Measurements from ENCODE around the gene STARD13. TPM values are rescaled to one million over a fixed set of nuclear protein-coding genes. Genes with fewer than 3 reads are reported as not detected.

STARD13 gene
- total RNA-seq, 1 donor from 2014 or later = 41.6 TPM

DNA sequence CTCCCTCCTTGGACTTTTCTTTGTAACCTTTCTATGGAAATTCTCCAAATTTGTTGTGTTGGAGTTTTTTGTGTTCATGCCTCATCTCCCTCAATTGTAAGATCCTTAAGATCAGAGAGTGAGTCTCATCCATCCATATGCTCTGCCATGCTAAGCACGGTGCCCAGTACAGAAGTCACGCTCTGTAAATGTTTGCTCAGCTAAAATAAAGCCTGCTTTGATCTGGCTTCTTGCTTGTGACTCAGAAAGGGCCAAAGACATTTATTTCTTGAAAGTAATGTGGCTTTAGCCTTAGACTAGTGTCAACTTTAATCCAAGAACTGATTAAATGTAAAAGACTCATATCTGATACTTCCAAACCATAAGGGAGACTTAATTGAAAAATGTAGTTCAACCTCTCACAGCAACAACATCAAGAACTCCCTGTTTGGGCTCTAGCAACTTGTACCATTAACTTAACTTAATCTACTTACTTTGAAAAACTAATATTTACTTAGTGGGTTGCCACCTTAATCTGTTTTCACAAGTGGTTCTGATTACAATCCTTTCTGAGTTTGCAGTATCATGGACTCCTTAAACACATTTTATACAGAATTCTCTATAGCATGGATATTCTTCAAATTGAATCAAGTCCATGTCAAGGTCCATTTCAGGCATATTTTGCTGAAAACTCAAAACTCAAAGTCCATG, 169.1 kb downstream of the STARD13 start:
- peak; percentile 25 for DNase-seq

DNA sequence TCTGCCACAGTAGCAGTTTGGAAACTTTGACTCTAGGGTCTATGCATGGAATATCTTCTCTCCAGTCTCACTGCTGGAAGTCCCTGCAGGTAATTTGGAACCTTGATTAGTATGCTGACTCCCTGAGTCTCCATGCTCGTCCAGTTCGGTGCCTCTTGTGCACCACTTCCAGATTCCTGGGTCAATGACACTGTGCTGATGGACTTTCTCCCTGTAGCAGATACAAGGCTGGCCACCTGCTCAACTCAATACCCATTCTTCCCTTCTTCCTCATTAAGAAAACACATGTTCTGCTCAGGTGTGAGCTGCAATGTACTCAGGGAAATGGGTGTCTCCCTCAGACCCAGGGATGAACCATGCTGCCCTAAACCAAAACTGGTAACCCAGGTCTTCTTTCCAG, 170.3 kb downstream of the STARD13 start:
- no peak for DNase-seq

DNA sequence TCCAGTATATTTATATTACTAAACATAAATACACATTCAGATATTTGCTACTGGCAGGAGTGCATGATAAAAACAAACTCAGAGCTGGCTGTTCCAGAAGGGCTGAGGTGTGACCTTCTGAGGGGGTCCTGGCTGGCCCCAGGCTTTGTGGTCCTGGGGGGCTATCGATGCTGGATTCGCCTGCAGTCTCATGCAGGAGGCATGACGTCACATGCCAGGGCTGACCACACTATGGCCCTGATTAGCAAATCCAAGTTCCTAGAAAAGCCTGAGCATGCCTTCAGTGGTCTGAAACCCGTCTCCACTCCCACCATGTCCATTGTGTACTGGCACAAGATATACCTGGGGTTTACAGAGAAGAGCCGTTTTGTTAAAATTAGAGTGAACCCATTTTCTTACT, 171.4 kb downstream of the STARD13 start:
- no peak for DNase-seq

DNA sequence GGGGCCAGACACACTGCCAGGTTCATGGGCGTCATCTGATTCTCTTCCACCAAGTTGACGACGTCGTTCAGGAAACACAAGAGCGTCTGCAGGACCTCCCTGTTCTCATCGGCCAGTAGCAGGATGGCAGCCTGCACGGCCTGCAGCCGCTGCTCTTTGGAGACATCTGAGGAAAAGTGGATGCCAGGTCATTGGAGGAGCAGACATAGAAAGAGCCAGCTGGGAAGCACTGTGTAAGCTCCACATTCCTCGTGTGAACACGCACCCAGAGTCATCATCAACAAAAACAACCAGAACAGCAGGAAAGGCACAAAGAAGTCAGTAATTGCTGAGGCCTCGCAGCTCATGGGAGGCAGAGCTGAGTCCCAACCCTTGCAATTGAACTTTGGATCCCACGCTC, 172.8 kb downstream of the STARD13 start:
- DNase-seq = no peak

DNA sequence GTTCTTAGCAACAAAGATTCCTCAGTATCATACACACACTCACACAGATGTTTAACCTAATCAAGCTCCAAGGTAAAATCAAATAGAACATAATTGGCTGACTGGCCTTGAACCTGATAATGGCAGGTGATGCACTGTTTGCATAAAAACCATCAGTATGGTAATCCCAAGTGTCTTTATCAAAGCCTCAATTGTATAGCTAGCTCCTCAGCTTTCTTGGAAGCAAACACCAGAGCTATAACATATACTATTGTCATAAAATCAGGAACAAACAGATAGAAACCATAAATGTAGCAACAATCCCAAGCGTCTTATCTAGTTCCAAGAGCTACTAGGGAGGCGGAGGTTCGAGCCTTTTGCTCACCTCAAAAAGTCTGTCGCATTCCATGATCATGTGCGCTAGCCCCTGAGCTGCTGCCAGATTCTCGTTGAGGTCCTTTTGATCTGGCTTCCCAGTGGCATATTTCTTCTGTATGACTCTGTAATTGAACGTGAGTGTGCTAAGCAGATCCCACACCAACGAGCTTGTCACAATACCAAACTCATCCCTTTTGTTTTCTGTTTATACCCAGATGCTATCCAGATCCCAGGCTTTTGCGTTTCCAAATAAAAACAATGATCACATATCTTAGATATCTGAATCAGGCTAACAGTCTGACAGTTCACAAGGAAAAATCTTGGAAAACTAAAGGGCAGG, 174.0 kb downstream of the STARD13 start:
- peak; percentile 74 for DNase-seq

DNA sequence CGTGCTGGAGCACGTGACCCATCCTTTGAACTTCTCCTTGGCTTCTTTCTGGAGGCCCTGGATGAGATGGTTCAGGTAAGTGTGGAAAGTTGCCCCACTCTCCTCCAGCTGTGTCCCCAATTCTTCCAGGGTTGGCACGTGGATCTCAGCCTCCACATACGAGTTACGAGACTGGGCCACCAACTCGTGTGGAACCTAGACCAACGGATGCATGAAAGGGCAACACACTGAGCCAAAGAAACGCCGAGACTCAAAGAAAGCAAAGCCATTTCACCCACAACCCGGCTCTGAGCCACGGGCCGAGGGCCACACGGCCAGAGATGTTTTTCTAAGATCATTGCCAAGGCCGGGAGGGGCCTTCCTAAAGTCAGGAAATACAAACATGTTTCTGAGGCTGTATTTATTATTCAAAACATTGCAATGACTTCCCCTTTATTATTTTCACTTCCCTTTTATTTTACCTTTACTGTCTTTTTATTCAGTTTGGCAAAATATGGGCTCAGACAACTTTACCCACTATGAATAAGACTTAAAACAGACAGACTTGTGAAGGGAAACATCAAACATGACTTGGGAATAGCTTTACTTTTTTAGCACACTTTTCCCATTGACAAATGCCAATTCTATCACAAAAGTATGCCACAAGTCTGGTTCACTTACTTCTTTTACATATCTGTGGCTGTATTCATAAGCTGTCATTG, 174.7 kb downstream of the STARD13 start:
- DNase-seq = no peak

DNA sequence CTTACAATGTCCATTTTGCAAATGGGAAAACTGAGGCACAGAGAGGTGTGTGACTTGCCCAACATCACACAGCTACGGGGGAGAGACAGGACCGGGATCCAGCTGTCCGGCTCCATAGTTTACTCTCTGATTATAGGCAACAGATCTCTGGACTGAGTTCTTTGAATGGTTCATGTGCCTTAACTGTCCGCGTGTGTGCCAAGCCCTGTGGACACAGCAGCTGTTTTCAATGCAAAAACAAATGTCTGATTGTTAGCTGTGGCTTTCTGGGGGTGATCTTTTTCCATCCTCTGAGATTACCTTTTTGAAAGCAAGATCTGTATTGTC, 175.2 kb downstream of the STARD13 start:
- no peak for DNase-seq

DNA sequence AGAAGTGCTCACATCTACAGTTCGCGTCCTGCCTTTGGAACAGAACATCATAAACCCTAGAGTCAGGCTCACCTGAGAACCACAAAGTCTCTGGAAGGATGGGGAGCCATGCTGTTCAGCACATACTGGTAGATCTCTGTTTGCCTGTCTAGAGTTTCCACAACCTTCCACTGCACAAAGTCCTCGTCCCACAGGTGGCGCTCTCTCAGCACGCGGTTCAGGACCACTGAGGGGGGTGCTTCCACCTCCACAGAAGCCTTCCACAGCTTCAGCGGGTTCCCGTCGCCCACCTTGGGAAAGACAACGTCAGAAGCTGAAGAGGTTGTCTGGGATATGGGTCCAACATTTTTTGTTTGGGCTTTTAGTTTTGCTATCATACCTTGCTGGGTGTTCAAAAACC, 175.8 kb downstream of the STARD13 start:
- DNase-seq = no peak

DNA sequence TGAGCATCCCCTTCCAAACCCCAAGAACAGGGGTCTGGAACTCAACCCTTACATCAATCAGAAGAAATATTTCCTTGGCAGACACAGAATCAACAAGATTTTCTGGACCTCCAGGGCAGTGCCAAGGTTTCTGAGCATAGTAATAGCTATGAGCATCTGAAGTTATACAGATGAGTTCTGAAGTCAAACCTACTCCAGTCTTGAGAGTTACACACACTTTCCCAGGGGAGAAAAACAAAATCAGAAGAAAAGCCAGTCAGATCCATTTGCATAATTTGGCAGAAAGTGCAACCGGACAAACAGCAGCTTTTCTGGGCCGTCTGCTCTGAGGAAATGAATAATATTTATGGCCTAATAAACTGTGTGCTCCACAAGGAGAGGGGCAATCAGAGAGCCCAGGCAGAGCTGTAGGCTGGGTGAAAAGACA, 176.3 kb downstream of the STARD13 start:
- DNase-seq = no peak

DNA sequence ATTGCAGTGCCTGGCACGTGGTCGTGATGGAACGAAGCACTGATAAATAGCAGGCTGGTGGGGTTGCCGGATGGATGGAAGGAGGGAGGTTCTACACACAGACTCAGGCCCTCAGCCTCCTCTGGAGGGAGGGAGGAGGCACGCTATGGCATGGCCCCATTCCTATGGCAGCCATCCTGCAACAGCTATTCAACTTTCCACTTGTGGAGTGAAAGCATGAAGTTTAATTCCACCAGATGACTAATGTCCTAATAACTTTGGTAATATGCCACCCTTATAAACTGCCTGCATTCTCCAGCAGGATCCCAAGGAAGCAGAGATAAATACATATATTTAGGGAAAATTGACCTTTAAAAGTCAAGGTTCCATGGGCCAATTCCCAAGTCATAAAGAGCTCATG, 176.9 kb downstream of the STARD13 start:
- no peak for DNase-seq

DNA sequence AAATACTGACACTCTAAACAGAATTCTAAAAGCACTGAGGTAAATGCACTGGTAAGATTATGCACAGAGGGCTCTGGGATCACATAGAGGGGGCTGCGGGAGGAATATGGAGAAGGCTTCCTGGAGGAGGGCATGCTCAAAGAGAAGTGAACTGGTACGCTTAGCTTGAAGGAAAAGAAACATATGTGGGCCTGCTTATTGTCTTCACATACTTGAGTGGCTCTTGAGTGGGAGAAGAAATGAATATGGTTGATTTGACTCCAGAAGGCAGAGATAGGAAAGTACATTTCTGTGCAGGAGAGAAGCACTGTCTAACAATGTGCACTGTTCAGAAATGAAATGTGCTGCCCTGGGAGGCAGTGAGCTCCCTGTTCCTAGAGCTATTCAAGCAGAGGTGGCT, 178.2 kb downstream of the STARD13 start:
- no peak for DNase-seq

DNA sequence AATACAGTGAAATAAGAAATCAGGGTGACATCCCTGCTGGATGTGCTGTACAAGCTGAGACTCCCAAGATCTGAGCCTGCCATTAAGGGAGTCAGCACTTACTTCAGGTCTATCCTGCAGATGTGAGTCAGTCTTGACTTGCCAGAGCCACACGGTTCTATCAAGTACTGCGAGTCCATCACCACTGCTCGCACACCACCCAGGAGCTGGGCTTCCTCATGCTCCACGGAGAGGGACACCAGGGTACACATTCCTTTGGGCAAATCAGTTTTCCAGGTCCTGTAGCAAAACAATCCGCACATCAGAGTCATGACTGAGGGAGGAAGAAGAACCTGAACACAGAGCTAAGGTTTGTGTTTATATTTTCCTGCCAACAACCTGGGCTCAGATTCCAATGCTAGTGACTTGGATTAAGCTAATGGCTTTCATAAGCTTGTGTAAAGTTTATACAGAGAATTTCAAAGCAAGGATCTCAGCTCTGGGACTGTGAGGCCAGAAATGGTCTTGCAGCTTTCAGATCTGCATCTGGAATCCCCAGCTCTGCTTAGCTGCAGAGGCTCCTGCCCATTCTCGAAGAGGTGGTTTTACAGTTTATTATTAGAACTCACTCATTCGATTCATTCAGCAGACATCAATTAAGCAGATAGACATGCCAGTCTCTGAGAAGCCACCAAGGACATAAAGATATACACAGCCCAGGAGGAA, 178.7 kb downstream of the STARD13 start:
- DNase-seq = peak; percentile 44

DNA sequence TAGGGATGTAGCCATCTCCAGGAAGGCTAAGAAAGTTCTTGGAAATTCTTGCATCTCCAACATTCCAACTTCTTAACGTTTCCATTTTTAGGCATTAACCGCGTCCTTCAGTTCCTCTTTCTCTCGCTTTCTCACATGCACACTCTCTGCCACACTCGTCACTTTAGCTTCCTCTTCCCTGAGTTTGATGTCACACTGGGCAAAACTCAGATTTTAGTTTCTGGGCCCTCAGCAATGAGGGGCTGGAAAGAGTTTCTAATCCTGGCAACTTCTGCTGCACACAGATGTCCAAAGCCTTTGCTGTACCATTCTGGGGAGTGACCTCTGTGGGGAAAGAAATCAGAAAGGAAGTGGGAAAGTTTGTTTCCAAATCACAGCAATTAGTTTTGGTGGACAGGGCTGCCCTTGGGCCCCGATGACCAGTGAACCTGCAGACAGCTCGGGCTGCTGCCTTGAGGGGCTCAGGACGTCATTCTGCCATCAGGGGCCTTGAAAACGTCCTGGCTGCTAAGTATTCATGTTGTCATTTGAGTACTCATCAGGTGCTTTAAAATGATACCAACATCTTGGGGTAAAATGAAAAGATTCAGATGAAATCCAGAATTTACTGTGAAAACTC, 180.1 kb downstream of the STARD13 start:
- no peak for DNase-seq

DNA sequence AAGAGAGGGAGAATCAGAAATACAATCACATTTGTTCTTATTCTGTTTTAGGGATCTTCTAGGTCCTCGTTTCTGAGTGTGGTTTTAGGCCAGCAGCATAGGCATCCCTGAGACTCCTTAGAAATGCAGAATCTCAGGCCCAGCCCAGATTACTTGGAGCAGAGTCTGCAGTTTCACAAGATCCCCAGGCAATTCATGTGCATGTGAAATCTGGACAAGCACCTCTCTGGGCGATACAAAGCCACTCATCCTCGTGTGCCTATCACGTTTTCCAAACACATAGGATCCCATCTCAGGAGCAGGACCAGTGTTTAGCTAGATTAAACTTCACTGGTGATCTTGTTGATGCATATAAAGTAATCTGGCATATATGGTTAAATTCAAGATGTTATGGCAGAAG, 182.1 kb downstream of the STARD13 start:
- DNase-seq = no peak

DNA sequence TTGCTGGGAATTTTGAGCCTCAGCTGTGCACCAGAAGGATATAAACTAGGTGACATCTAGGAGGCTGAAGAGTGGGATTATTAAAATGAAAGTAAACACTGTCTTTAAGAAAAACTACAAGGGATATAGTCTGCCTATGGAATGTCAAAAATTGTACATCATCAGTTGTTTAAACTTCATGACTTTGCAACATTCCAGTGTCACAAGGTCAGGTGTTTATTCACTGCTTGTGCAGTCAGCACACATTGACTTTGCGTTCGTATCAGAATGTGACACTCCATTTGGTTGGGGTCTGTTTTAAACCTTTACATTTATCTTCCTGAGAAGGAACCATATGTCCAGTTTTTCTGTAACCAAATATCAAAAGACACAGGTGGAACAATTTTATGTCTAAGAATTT, 183.7 kb downstream of the STARD13 start:
- no peak for DNase-seq

DNA sequence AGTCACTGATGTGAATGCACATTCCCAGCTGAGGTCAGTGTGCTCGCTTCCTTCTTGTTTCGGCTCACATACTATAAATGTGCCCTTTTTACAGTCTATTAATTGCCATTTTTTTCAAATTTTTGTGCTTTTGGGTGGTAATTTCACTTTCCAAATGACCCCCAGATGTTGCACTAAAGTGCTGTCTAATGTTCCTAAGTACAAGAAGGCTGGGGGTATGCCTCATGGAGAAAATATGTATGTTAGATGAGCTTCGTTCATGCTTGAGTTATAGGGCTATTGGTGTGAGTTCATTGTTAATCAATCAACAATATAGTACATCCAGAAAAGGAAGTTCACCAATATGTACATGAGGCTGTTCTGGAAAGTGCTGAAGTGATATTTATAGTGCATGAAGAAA, 184.7 kb downstream of the STARD13 start:
- no peak for DNase-seq

DNA sequence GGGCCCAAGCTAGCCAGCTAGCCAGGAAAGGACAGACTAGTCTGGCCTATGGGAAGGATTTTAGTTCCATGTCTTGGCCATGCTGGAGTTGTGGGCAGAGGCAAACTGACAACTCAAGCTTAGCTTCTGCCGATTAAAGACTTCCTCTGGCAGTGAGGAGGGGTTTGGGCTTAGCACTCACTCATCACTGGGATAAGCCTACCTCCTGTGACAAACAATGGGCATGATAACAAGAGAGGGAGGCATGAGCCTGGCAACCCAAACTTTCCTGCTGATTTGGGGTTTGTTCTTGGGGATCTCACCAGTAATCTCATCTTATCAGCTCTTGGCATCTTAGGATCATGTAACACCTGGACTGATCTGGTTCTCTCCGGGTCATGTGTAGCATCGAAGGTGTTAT, 185.7 kb downstream of the STARD13 start:
- no peak for DNase-seq

DNA sequence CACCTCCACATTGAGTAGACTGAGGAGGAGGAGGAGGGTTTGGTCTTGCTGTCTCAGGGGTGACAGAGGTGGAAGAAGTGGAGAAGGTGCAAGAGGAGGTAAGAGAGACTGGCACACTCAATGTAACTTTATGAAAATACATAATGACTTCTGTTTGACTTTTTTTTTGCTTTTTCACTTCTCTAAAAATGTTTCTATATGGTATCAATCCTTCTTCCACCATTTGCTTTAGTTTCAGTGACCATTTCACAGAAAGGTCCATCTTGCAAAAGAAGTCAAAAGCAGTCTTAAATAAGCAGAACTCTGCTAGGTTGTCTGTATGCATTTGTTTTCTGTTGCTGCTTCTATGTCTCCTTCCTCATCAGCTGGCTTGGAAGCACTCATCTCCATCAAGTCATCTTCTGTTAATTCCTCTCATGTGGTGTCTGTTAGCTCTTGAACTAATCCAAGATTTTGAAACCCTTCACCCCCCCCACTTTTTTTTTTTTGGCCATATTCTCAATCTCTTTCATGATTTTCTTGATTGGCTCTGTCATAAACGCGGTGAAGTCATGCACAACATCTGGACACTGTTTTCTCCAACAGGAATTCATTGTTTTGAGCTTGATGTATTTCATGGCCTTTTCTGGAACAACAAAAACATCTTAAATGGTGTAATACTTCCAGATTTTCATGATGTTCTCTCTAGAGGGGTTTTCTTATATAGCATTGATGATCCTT, 188.5 kb downstream of the STARD13 start:
- peak; percentile 61 for DNase-seq

DNA sequence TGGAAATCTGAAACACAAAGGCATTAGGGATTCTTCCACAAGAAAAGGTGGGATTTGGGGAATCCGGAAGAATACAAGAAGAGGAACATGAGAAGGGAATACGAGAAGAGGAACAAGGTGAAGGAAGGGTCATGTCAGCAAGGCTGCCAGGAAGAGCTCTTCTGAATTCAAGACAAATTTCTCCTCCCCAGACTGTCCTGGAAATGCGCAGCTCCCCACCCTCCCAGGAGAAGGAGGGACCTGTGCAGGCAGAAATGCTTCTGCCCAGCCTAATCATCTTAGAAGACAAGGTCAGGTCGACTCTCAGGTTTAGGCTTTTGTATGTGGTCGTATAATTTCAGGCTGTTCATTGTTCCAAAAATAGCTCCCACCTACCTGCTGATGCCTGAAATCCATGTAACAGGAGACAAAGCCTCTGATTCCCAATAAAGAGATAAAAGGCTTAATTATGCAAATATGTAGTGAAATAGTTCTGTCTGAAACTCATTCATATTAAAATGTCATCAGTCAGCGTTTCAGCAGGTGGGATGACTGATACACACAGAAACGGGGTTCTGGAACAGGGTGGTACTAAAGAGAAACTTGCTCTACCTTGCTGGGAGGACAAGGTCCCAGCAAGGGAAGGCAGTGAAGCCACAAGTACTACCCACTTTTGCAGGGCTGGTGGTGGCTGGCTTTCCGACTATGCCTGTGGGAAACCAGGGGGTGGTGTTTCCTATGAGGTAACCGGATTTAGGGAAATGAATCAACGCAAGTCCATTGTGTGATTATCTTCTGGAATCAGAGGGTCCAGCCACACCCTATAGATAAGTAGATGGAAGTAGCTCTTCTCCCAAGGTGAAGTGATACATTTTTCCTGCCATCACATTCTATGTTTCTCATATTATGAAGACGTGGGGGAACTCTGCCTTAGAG, 193.2 kb downstream of the STARD13 start:
- no peak for DNase-seq

DNA sequence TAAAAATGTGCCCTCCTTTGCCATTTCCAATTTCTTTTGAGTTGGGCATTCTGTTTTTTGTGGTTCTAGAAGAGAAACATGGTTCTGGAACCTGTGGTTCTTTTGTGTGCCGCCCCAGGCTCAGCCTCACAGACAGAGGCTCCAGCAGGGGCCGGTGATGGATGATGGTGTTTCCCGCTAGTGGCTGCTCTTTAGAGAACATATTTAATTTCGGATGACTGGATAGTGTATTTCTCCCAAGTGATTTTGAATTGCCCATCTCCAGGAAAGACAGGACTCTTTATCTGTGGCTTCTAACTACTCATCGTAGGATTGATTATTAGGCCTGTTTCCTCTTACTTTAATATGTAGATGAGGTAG, 194.2 kb downstream of the STARD13 start:
- DNase-seq = no peak

Measured in tongue (tissue), 2 donors.